Fibroblast of skin of left quadriceps (primary cell): ENCODE data around the gene CCDC40.

Experiments used
- DNase-seq, 2 experiments: peaks; one replicate each; pipeline ENCODE4 v3.0.0-alpha.2; 2013; ENCODE audit warnings: low read depth in 2 of 2

Gene CCDC40

DNA sequence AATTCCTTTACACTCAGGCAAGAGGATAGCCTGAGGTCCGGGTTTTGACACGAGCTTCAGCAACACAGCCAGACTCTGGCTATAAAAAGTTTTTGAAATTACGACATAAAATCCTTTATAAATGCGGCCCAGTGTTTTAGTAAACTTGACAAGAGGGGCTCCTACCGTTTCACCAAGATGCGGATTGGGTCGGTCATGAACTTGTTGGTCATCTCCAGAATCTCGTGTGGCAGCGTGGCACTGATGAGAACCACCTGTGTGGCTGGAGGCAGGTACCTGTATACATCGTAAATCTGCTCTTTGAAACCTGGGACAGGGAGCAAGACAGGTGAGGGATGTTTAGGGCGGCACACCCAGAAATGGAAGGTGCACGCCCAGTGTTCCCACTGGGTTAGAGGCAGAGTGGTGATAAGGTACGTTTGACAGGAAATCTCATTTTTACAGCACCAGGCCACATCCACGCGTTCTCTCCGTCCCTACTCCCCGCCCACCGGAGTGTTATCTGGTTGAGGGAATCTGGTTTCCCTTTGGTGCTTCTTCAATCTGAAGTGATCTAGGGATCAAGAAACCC is 102.5 kb downstream of the CCDC40 start:
- no peak for DNase-seq

DNA sequence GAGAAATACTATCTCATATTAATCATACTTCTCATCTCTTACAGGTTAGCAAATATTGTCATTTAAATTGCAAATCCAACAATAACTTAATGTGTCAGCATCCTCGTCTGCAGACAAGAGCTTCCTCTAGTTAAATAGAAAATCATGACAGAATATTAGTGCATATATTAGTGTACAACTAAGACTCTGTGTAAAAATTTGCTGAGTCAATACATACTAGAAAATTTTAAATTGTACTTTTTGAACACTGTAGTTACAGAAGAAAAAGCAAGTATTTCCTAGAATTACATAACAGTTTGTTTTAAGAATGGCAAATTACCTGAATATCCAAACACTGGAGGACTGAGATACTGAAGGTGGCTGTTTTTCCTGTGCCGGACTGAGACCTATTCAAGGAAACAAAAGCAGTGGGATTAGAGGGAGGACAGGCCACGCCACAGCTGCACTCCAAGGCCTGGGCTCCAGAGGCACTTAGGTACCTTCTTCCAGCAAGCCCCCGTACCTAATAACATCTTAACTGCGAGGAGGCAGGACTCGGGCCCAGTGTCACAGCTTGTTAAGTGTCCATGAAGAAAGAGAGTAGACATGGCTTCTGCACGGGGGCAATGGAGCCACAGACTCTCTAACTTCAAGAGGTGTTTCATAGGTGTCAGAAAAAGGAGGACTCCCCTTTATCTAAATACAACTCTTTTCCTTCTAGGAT is 105.2 kb downstream of the CCDC40 start:
- no peak for DNase-seq

- no peak for DNase-seq
Measured at GRCh38 chr17:80142929-80143328, 106.5 kb downstream of the CCDC40 start.

DNA sequence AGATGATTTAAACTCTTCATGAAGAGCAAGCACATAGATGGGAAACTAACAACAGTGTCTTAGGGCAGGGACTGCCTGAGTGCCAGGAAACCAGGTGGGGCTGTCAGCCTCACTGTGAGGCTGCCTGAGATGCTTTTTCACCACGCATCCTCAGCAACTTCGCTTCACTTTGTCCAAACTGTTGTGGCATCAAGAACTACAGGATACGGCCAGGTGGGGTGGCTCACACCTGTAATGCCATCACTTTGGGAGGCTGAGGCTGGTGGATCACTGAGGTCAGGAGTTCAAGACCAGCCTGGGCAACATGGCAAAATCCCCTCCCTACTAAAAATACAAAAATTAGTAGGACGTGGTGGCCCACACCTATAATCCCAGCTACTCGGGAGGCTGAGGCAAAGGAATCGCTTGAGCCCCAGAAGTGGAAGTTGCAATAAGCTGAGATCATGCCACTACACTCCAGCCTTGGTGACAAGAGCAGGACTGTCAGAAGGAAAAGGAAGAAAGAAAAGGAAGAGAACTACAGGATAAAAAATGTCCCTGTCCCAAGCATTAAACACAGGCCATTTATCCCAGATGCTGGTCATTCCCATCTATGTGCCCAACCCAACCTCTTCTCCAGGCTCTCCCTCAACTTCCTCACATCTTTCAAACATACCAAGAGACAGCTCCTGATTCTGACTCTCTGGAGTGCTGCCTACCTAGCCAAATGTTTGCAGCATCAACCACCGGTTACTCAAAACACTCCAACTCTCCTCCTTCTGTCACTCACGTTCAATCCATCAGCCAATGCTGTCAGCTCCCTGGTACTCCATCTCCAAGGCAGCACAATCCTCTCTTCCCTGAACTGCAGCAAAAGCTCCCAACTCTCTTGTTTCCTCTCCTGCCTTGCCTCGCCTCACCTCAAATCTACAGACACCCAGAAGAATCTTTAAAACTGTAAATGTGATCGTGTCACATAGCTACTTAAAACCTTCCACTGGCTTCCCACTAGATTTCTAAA is 108.9 kb downstream of the CCDC40 start:
- DNase-seq, result no peak

- no peak for DNase-seq
Measured at GRCh38 chr17:80146121-80147034, 109.9 kb downstream of the CCDC40 start.

DNA sequence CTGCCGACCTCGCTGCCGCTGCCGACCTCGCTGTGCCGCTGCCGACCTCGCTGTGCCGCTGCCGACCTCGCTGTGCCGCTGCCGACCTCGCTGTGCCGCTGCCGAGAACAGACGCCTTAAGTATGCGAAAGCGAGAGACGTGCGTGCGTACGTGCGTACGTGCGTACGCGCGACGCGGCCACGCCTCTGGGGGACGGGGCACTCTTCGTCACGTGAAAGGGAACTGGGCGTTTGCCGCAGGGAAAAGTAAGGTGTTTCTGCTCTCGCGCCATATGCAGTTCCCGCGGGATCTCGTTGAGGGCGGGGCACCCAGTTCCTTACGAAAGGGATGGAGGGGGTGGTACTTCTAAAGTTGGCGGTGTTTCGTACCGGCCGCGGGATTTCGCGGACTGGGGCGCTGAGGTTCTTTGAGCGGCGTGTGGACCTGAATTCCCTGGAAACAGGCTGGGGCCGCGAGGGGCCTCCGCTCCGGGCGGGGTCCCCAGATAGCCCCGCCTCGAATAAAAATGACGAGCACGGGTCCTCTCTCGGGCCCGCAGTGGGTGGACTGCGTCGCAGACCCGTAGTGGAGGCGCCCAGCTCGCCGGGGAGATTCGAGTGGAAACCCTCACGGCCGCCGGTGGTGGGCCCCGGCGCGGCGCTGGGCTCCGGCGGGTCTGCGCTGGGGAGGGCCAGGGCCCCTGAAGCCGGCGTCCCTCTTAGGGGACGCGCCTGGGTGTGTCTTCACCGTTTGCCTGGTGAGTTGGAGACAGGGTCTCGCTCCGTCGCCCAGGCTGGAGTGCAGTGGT is 110.8 kb downstream of the CCDC40 start, which contains the start of gene EIF4A3:
Gene EIF4A3, minus strand, starts transcription at position 94 of the 788 bp plus-strand sequence. CDS start 167 bp downstream, outside the sequence.
- peak; percentile 96 to 97 for DNase-seq
